ENCODE results near the gene IGFBP5. TPM values are rescaled to one million over a fixed set of nuclear protein-coding genes. Genes with fewer than 3 reads are reported as not detected.

Gene IGFBP5, protein sequence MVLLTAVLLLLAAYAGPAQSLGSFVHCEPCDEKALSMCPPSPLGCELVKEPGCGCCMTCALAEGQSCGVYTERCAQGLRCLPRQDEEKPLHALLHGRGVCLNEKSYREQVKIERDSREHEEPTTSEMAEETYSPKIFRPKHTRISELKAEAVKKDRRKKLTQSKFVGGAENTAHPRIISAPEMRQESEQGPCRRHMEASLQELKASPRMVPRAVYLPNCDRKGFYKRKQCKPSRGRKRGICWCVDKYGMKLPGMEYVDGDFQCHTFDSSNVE
- 16.8 and 20.5 TPM in 2 replicates for total RNA-seq (2014; rRNA removed; shearing (Covaris generic))

DNA sequence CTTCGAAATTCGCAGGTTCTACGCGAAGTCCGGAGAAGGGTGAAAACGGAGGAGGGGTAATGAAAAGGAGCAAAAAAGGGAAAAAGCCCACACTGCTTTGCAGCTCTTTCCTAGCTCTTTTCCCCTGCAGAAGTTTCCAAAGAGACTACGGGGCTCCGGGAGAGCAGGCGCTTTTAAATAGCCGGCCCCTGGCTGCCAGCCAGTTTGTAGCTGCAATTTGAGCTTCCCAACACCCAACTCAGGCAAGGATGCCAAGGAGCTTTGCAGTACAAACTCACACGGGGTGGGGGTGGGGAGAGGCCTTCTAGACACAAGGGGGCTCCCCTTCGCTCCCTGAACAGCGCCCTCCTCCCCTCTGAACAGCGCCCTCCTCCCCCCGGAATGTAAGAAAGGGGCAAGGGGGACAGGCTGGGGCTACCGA is at the start of gene IGFBP5:
IGFBP5 (minus strand) TSS at position 149 of the 421 bp plus-strand sequence. CDS start 774 bp downstream, outside the sequence.
- Histone ChIP-seq H3K4me3 (peak within 1 kb of the TSS; percentile 58), H3K4me1 (peaks cover 20% of the 10 kb centered on the region), H3K27me3 (no peaks in the 10 kb centered on the region), H3K9me3 (replicated peaks) (no peaks in the 10 kb centered on the region), H3K27ac (no peak within 1 kb of the TSS), H3K36me3 (no peaks in the 10 kb centered on the region)
- peak; percentile 90 to 95 for DNase-seq

DNA sequence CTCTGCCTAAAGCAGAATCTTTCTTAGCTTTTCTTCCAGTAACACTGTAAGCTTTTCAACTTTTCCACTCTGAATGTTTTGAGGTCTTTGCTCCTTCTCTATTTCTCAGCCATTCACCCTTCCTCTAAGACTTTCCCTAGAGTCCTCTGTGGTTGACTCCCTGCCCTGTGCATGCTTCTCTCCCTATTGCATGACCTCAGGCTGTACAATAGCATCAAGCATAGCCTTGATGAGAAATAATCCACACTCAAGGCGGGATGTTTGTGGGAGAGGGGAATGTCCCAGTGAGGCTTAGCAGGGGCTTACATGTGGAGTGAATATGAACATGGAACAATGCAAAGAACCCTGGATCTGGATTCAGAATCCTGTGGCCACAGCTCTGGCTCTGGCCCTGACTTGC is 48.4 kb upstream of the IGFBP5 start:
- 0 out of 2 replicates have a peak, but pooled peaks cover 2% of the 10 kb centered on the region for H3K9me3 ChIP-seq (replicated peaks)
- no peak overlapping the region for H3K4me3 ChIP-seq
- H3K27ac ChIP-seq, result no peak overlapping the region
- DNase-seq, result no peak
- H3K36me3 ChIP-seq, result no peaks in the 10 kb centered on the region
- no peaks in the 10 kb centered on the region for H3K27me3 ChIP-seq
- peaks cover 12% of the 10 kb centered on the region for H3K4me1 ChIP-seq

DNA sequence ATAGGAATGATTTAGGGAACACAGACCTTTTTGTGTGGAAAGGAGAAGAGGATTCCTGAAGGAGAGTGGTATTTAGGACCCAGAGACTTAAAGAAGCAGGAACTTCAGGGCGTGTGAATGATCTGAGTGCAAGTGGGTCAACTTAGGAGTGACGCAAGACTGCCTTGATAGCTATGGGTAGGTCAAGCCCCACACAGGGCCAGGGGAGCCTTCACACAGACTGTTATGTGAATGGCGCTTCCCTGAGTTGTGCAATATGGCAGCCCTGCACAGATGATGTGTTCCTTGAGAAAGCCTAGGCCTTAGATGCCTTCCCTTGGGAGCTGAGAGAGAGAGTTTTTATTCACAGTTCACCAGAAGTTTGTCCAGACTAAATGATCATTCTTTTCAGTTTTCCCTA is 47.1 kb upstream of the IGFBP5 start:
- Histone ChIP-seq H3K9me3 (replicated peaks) (0 out of 2 replicates have a peak, but pooled peaks cover 2% of the 10 kb centered on the region), H3K4me3 (no peak overlapping the region), H3K4me1 (peaks cover 26% of the 10 kb centered on the region), H3K36me3 (no peaks in the 10 kb centered on the region), H3K27me3 (no peaks in the 10 kb centered on the region), H3K27ac (no peak overlapping the region)
- DNase-seq, result no peak

DNA sequence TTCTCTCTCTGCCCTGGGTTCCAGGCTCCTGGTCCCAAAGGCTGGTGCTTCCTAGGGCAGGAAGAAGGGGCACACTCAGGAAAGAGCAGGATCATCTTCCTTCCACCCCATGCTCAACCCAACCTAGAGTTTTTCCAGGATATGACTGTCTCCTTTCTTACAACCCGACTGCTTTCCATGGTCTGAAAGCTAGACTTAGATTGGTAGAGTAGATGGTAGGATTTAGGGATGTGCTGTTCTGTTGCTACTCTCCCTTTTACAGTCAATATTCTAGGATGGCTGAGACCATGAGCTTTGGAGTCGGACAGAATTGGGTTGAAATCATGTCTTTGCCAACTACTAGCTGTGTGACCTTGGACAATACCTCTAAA is 45.9 kb upstream of the IGFBP5 start:
- H3K9me3 ChIP-seq (replicated peaks), result no peaks in the 10 kb centered on the region
- H3K36me3 ChIP-seq, result no peaks in the 10 kb centered on the region
- H3K4me3 ChIP-seq, result no peak overlapping the region
- DNase-seq, result no peak
- no peaks in the 10 kb centered on the region for H3K27me3 ChIP-seq
- no peak overlapping the region for H3K27ac ChIP-seq
- peaks cover 28% of the 10 kb centered on the region for H3K4me1 ChIP-seq

DNA sequence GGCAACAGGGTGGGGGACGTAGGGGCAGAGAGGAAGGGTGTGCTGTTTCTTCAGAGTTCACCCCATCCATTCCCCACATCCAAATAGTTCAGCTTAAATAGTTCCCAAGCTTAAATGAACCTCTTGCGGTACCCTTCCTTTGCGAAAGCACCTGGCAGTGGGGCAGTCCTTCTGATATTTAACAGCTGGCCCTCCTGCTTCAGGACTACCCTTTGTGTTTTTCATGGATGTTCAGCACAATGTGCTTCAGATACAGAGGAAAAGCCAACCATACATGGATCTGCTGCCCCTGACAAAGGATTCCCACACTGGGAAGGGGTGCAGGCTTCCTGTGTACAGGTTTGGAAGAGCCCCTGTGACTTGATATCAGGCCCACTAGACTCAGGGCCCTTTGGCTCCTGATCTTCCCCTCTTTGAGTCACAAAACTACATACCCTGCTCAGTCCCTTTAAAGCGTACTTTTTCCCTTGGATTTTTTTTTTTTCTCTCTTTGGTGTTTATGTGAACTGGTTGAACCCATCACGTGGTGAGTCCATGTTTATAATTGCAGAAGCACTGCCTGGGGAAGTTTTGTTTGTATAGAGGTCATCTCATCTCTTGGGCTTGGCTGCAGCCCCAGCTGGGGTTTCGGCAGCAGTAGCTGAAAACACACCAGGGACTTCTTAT is 45.3 kb upstream of the IGFBP5 start:
- Histone ChIP-seq H3K9me3 (replicated peaks) (no peaks in the 10 kb centered on the region), H3K4me3 (no peak overlapping the region), H3K27ac (no peak overlapping the region), H3K27me3 (no peaks in the 10 kb centered on the region), H3K36me3 (no peaks in the 10 kb centered on the region), H3K4me1 (peaks cover 33% of the 10 kb centered on the region)
- DNase-seq, result peak in 1 of 2 experiments; percentile 17

DNA sequence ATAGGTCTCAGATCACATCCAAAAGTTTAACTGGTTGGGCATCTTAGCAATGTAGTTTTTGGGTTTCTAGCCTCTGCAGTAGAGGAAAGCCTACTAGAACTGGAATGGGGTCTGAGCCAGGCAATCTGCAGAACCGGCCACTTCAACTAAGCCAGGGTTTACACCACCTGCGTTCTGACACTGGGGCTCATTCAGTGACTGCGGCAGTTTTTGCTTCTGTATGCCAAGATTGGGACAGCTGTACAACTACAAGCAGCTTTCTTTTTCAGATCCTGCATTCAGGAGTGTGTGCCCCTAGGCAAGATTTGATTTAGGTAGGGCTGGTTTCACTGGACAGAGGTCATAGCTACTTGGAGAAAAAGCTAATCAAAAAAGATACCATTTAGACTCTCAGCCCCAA is 43.7 kb upstream of the IGFBP5 start:
- Histone ChIP-seq H3K27ac (no peak overlapping the region), H3K36me3 (no peaks in the 10 kb centered on the region), H3K4me1 (peaks cover 41% of the 10 kb centered on the region), H3K9me3 (replicated peaks) (no peaks in the 10 kb centered on the region), H3K27me3 (no peaks in the 10 kb centered on the region), H3K4me3 (no peak overlapping the region)
- DNase-seq, result peak; percentile 82 to 92

DNA sequence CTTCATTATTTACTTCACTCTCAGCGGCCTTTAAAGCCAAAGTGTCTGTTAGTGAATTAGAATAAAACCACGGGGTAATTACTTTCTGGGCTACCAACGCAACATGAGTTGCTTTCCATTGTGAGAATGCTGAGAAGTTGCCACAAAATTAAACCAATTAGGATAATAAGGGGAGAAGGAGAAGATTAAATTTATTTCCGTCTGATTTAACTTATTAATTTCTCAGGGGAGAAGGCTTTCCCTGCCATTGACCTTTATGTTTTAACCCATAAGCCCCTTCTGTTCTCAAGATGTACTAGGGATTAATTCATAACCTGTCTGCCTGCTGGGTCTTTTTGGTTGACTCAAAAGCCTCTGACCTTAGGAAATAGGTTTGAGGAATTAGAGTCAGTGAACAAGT is 42.3 kb upstream of the IGFBP5 start:
- Histone ChIP-seq H3K27ac (no peak overlapping the region), H3K4me1 (peaks cover 46% of the 10 kb centered on the region), H3K4me3 (no peak overlapping the region), H3K27me3 (no peaks in the 10 kb centered on the region), H3K36me3 (no peaks in the 10 kb centered on the region), H3K9me3 (replicated peaks) (no peaks in the 10 kb centered on the region)
- no peak for DNase-seq

DNA sequence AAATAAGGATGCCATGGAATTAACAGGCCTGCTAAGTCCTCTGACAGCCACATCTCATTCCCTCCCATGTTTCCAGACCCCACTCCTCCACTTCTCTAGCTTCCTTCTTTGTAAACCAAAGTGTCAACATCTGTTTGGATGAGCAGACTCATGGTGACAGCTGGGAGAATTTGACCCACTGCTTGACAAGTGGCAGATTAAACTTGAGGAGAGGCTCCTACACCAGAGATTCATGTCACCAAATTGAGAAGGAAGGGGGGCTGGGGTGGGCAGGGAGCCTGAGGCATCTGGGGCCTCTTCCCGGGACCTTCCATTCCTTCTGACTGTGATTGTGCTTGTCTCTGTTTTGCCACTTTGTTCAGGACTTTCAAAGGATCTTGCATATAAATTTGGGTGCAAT is 41.0 kb upstream of the IGFBP5 start:
- Histone ChIP-seq H3K9me3 (replicated peaks) (no peaks in the 10 kb centered on the region), H3K4me3 (no peak overlapping the region), H3K4me1 (peaks cover 46% of the 10 kb centered on the region), H3K27ac (no peak overlapping the region), H3K36me3 (no peaks in the 10 kb centered on the region), H3K27me3 (no peaks in the 10 kb centered on the region)
- peak; percentile 18 to 63 for DNase-seq

DNA sequence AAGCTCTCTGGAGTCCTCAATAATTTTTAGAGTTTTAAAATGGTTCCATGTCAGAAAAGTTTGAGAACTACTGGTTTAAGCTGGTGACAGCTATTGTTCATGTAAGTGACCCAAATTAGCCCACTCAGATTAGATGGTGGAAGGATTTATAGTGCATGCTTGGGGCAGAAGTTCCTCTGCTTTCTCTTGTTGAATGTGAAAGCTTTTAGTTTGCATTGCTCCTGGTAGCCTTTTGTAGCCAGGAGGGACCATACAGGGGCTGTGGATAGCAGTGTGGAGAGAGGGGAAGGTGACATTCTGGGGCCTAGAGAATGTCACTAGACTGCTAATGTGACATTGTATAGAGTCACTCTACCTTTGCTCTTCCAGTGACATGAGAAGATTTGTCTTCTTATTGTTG is 40.3 kb upstream of the IGFBP5 start:
- Histone ChIP-seq H3K27me3 (no peaks in the 10 kb centered on the region), H3K36me3 (no peaks in the 10 kb centered on the region), H3K4me3 (no peak overlapping the region), H3K4me1 (peaks cover 46% of the 10 kb centered on the region), H3K27ac (no peak overlapping the region), H3K9me3 (replicated peaks) (no peaks in the 10 kb centered on the region)
- no peak for DNase-seq

DNA sequence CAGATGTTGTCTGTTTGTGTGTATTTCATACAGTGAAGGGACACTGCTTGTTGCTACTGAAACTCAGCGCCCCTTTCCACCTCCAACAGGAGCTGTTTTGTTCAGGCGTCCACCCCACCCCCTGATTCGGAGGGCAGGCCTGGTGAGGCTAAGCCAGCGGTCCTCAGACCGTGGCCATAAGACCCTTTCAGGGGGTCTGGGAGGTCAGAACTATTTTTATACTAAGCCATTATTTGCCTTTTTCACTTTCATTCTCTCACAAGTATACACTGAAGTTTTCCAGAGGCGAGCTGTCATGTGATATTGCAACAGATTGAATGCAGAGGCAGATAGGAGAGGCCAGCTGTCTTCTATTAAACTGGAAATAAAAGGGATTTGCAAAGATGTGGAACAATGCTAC is 39.7 kb upstream of the IGFBP5 start:
- Histone ChIP-seq H3K4me1 (peaks cover 46% of the 10 kb centered on the region), H3K9me3 (replicated peaks) (no peaks in the 10 kb centered on the region), H3K27me3 (no peaks in the 10 kb centered on the region), H3K36me3 (no peaks in the 10 kb centered on the region), H3K27ac (no peak overlapping the region), H3K4me3 (no peak overlapping the region)
- DNase-seq, result peak in 1 of 2 experiments; percentile 28

DNA sequence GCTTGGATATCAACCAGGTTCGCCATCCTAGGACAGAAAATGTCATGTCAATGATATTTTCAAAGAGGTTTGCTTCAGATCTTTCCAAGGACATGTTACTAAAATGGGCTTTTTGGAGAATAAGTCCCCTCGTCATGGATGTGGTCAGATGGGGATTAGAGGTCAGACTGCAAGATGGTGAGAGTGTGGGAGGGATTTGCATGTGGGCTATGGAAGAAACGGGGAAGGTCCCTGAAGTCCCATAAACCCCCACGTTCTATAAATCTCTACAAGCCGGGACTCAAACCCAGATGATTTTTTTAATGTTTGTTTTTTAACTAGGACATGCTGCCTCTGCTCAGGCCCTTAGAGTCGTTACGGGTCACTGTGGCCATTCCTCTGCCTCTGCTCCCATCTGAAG is 37.7 kb upstream of the IGFBP5 start:
- no peaks in the 10 kb centered on the region for H3K36me3 ChIP-seq
- peak in 1 of 2 experiments; percentile 40 for DNase-seq
- no peak overlapping the region for H3K4me3 ChIP-seq
- H3K27ac ChIP-seq, result no peak overlapping the region
- H3K9me3 ChIP-seq (replicated peaks), result no peaks in the 10 kb centered on the region
- H3K4me1 ChIP-seq, result peaks cover 27% of the 10 kb centered on the region
- no peaks in the 10 kb centered on the region for H3K27me3 ChIP-seq

DNA sequence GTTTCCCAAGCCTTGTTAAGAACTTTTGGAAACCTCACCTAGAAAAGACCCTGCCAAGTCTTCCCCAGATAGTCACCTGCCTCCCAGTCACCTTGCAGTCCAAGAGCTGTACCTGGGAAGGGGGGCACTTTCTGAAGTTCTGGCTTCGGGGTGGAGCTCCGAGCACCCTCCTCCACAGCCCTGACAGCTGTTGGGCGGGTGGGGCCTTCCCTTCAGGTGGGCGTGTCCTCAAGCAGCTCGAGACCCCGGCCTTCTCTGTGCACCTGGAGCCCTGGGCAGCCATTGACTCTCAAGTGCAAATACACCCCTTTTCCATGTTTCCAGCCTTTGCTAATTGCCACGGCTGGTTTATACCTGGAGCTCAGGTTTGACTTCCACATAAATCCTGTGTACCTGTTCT is 37.0 kb upstream of the IGFBP5 start:
- no peak for DNase-seq
- H3K27me3 ChIP-seq, result no peaks in the 10 kb centered on the region
- peaks cover 20% of the 10 kb centered on the region for H3K4me1 ChIP-seq
- no peaks in the 10 kb centered on the region for H3K9me3 ChIP-seq (replicated peaks)
- H3K4me3 ChIP-seq, result no peak overlapping the region
- no peaks in the 10 kb centered on the region for H3K36me3 ChIP-seq
- H3K27ac ChIP-seq, result no peak overlapping the region

DNA sequence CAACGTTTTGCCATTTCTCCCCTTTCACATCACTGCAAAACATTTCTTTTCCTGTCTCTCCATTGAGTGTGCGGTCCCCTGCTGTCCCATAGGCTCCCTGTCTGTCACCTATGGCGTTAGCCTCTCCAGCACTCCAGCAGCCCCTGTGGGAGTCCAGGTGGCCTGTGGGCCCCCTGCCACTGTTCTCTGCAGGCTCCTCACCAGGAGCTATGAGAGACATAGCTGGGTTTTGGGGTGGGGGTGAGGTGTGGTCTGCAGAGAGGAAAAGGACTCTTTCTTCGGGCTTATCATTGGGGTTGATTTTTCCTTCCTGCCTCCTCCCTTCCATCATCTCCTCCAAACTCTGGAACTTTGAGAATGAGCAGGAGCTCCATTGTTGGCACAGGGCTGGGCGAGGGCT is 36.1 kb upstream of the IGFBP5 start:
- Histone ChIP-seq H3K27ac (no peak overlapping the region), H3K27me3 (no peaks in the 10 kb centered on the region; the same call in 1 of the 2 replicates), H3K4me1 (peaks cover 20% of the 10 kb centered on the region), H3K36me3 (no peaks in the 10 kb centered on the region), H3K9me3 (replicated peaks) (no peaks in the 10 kb centered on the region), H3K4me3 (no peak overlapping the region)
- no peak for DNase-seq

DNA sequence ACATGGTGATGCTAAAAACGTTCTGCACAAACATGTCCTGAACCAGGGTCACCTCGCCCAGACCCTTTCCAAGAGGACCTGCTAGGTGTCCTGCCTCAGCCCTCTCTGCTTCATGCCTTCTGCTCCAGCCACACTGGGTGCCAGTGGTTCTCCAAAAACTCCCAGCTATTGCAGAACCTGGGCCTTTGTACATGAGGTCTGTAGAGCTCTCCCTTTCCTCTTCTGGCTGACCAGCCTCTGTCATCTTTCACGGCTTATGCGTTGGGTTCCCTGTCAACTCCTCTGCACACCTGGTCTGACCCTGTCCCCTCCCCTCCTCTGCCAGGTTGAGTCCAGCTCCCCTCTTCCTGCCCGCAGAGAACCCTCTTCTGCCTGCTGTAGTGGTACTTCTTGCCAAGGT is 35.5 kb upstream of the IGFBP5 start:
- Histone ChIP-seq H3K36me3 (no peaks in the 10 kb centered on the region), H3K4me3 (no peak overlapping the region), H3K27me3 (no peaks in the 10 kb centered on the region; the same call in 1 of the 2 replicates), H3K9me3 (replicated peaks) (no peaks in the 10 kb centered on the region), H3K4me1 (peaks cover 15% of the 10 kb centered on the region), H3K27ac (no peak overlapping the region)
- DNase-seq, result no peak

DNA sequence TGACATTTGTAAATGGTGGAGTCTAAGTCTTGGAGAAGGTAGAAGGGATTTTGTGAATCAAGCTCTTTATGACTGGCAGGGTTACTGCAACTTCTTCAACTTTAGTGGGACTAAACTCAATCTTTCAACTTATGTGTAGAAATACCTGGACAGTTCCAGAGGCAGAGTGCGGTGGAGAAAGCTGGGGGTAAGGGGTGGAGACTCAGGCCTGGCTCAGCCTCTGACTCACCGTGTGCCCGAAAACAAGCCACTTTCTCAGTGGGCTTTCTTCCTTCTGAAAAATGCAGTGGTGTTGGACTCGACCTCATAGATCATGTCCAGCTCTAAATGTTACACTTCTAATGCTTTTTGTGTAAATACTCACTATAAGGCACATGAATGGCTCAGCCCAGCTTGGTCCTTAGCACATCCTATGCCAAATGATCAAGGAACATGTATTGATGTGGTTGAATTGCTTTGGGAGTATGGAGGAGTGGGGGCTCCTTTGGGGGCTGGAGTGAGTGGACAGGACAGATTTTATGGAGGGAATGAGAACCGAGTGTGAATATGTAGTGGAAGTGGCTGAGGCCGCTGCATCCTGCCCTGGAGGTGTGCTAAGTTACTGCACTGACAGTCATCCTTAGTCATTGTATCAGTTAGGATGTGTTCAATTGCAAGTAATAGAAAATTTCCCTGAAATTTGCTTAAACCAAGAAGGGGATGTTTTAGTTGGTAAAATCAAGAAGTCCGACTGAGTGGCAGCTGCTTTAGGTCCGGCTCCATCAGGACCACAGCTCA is 32.2 kb upstream of the IGFBP5 start:
- no peaks in the 10 kb centered on the region for H3K9me3 ChIP-seq (replicated peaks)
- no peak overlapping the region for H3K27ac ChIP-seq
- no peaks in the 10 kb centered on the region; the same call in 1 of the 2 replicates for H3K27me3 ChIP-seq
- DNase-seq, result no peak
- no peaks in the 10 kb centered on the region for H3K36me3 ChIP-seq
- no peaks in the 10 kb centered on the region for H3K4me1 ChIP-seq
- no peak overlapping the region for H3K4me3 ChIP-seq

Data from SJCRH30 (cell line).